NCI-H82 treated with DMSO at 0.1 percent for 48 hours (cell line): ENCODE results near the gene ZNF526.
"Not testable (repeated sequence)": the region's sequence is repeated elsewhere in the genome, so short reads cannot be mapped to it uniquely, and the experiment has no call there.

Source experiments
- DNase-seq: peaks from one replicate; lab custom pipeline; 2025; ENCODE audit not compliant: unreplicated experiment; lab: John Stamatoyannopoulos, UW

ZNF526 gene

DNA sequence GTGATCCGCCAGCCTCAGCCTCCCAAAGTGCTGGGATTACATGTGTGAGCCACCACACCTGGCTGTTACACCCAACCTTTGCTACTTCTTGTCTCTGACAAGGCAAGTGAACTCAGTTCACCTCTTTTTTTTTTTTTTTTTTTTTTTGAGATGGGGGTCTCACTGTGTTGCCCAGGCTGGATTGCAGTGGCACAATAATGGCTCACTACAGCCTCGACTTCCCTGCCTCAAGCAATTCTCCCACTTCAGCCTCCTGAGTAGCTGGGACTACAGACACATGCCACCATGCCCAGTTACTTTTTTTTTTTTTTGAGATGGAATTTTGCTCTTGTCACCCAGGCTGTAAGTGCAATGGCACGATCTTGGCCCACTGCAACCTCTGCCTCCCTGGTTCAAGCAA lies 37.7 kb downstream of the ZNF526 start:
- DNase-seq = not testable (repeated sequence)

DNA sequence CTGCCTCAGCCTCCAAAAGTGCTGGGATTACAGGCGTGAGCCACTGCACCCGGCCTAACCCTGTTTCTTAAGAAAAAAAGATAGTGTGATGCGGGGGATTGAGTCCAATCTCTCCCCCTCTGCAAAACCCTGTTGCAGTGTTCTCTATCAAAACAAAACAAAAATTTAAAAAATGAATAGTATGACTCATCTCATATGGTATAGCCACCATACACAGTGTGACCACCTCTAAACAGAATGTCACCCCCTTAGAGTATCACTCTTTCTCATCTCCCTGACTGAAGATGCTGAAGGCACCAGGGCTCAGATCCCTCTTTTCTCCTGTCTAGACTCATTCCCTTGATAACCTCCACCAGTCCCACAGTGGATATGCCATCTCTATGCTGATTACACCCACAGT lies 41.7 kb downstream of the ZNF526 start:
- no peak for DNase-seq

DNA sequence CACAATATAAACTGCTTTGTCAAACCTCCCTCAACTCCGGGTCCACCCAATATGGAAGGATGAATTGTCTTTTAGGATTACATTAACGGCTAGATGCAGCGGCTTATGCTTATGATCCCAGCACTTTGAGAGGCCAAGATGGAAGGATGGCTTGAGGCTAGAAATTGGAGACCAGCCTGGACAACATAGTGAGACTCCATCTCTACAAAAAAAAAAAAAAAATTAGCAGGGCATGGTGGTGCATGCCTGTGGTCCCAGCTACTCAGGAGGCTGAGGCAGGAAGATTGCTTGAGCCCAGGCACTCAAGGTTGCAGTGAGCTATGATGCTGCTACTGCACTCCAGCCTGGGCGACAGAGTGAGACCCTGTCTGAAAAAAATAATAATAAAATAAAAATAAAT lies 46.0 kb downstream of the ZNF526 start:
- DNase-seq = not testable (repeated sequence)

DNA sequence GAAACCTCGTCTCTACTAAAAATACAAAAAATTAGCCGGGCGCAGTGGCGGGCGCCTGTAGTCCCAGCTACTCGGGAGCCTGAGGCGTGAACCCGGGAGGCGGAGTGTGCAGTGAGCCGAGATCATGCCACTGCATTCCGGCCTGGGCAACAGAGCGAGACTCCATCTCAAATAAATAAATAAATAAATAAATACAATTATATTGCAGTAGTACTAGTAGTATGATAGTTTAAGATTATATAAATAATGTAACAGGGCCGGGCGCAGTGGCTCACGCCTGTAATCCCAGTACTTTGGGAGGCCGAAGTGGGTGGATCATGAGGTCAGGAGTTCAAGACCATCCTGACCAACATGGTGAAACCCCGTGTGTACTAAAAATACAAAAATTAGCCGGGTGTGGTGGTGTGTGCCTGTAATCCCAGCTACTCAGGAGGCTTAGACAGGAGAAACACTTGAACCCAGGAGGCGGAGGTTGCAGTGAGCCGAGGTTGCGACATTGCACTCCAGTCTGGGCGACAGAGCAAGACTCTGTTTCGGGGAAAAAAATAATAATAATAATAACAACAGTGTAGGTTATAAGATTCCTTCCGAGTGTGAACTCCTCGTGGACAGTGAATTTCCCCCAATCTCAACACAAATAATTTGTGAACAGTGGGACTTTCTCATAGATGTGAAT lies 47.0 kb downstream of the ZNF526 start:
- not testable (repeated sequence) for DNase-seq

DNA sequence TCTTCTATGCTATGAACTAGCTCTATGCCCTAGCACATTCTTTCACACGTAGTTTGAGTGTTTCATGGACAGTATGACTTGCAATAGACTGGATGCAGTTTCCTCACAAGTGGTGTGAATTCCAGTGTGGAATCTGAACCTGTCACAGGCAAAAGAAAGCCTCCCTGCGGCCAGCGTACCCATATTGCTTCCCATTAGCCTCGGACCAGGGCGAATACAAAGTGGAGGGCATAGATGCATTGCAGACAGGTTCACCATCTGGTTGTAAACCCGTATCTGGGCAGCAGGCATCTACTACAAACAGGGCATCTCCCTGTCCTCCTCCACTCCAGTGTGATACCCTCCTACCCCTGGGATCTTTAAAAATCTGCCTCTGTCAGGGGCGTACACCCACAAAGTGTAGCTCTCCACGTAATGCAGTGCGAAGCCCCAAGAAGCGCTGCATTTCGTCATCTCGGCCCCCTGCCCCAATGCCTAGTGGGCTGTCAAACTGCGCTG lies 47.6 kb downstream of the ZNF526 start:
- DNase-seq = no peak

DNA sequence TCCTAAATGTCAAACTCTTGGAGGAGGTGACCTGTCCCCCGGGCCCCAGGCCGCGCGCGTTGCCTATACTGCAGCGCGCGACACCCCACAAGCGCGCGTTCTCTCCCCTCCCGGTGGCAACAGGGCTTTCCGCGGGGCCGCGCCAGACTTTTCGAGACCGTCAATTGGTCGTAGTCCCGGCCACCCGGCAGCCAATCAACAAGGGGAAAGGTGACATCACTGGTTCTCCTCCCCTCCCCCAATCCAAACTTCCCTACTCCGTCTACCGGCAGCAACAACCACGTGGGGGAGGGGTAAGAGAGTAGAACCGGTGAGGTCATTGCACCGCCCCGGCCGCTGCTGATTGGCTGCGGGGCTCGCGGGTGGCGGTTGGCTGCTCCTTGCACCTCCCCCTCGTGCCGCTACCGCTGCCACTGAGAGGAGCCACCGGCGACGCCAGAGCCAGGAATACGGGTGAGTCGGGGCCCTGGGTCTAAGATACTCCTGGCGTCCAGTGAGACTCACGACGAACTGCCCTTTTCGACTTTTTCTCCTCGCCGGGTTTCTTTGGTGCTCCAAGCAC lies 48.1 kb downstream of the ZNF526 start:
- DNase-seq = peak; percentile 100

DNA sequence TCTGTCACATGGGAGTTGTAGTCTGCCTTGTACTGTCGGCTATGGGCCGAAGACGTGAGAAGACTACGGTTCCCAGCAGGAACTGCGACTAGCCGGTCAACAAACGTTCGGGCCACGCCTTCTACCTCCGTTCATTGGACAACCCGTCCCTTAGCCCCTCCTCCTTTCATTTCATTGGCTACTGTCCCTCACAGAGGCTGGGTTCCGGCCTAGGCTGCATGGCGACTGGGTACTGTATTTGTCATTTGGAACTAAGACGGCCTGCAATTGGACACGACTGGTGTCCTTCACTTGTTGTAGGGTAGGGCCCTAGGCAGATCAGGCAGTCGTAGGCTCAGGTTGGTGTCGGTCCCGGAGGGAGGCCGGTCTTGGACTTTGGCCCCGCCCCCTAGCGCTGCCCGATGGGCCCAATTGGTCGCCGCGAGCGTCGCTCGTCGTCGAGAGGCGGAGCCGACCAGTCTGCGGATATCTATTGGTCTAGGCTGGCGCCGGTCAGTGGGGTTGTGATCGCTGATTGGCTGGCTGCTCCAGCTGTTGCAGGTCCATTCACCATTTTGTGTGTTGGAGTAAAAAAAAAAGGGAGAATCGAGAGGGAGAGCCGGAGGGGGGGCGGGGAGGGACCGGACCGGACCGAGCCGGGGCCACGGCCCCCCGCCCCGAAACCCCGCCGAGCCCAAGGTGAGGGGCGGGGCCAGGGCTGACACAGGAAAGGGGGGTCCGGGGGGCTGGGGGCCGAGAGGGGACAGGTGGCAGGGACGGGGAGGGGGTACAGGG lies 48.8 kb downstream of the ZNF526 start, which contains the start of gene CIC:
TSS of gene CIC (plus strand) at position 549 of the 774 bp plus-strand sequence. CDS start 2,532 bp downstream, outside the sequence.
- DNase-seq = peak; percentile 100

DNA sequence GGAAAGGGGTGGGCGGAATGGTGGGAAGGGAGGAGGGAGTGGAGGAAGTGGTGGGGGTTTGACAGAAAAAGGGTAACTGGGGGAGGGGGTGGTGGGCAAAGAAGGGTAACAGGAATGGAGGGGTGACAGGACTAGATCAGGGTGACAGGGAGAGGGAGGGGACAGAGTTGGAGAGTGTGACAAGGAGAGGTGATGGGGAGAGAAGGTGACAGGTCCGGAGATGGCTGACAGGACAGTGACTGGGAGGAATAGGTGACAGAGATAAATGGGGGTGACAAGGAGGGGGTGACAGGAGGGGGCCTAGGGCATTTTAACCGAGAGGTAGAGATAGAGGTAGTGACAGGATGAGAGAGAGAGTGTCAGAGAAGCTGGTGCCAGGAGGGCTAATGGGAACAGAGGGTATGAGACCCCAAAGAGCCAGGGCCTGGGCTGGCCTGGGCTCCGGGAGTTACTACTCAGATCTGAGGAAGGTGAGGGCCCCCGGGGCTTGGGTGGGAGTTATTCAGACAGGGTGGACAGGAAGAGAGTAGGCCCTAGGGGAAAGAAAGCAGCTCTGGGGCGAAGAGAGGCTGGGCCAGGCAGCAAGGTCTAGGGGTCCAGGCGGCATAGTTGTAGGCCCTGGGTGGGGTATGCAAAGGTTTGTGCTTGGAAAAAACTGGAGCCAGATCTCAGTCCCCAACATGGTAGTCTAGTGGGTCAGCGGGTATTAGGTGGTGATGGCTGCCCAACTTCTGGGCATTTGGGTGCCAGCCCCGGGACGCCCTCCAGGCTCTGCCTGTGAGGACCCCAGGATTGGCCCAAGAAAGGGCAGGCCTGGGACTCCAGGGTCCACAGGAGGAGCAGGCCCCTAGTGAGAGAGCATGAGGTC lies 49.6 kb downstream of the ZNF526 start:
- no peak for DNase-seq

DNA sequence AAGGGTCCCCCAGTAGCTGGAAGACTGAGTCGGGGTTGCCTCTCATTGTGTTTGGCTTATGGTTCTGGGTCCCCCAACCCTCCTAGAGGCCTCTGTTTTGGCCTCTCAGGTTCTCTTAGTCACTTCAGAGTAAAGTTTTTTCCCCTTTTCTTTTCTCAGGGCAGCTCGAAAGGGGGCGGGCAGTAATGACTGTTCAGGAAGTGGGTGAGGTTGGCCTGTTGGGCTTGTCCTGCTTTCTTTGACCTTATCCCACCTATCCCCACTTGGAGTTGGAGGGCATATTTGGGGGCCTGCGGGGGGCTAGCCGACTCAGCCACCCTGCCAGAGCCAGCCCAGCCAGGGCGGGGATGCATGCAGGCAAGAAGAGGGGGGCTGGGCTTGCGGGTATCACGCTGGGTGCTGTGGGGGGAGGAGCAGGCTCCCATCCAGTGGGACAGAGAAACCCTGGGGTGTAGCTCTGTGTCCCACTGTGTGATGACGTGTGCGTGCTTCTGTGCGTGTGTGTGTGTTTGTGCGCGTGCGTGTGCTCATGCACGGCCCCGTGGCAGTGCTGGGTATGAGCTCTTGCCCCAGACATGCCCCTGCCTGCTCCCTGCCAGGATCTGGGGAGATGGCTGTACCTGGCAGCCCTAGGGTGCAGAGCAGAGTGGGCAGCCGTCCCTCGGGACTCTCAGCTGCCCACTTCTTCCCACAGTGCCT lies 50.4 kb downstream of the ZNF526 start:
- no peak for DNase-seq

DNA sequence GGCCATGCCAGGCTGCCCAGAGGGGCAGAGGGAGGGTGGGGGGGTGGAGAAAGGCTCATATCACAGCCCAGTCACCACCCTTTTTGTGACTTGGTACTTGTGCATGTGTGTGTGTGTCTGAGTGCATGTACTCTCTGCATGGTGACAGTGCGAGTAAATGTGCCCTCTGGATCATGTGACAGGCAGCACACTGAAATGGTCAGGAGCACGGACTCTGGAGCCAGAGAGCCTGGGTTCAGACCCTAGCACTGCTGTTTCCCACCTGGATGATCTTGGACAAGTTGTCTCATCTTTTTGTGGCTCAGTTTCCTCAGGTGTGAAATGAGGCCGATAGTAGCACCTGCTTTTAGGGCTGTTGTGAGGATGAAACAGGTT lies 50.9 kb downstream of the ZNF526 start:
- DNase-seq = no peak

DNA sequence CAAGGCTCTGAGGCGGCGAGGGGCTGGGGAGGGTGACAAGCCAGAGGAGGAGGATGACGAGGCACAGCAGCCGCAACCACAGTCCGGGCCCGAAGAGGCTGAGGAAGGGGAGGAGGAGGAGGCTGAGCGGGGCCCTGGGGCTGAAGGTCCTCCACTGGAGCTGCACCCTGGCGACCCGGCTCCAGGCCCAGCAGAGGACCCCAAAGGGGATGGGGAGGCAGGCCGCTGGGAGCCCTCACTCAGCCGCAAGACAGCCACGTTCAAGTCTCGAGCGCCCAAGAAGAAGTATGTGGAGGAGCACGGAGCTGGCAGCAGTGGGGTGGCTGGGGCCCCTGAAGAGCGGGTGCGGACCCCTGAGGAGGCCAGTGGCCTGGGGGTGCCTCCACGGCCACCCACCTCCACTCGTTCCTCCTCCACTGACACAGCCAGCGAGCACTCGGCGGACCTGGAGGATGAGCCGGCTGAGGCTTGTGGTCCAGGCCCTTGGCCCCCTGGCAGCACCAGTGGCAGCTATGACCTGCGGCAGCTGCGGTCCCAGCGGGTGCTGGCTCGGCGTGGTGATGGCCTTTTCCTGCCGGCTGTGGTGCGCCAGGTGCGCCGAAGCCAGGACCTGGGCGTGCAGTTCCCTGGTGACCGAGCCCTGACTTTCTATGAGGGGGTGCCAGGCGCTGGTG lies 51.9 kb downstream of the ZNF526 start:
- DNase-seq = no peak

DNA sequence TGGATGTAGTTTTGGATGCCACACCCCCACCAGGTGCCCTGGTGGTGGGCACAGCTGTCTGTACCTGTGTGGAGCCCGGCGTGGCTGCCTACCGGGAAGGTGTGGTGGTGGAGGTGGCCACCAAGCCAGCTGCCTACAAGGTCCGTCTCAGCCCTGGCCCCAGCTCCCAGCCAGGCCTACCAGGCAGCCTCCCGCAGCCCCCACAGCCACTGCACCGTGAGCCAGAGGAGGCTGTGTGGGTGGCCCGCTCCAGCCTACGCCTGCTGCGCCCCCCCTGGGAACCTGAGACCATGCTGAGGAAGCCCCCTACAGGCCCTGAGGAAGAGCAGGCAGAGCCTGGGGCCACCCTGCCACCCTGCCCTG lies 52.4 kb downstream of the ZNF526 start:
- DNase-seq = no peak

DNA sequence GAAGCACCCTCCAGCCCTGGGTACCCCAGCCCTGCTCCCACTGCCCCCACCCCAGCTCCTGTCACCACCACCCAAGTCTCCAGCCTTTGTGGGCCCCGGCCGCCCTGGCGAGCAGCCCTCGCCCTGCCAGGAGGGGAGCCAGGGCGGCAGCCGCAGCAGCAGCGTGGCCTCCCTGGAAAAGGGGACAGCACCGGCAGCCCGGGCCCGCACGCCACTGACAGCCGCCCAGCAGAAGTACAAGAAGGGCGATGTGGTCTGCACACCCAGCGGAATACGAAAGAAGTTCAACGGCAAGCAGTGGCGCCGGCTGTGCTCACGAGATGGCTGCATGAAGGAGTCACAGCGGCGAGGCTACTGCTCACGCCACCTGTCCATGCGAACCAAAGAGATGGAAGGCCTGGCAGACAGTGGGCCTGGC lies 52.9 kb downstream of the ZNF526 start:
- no peak for DNase-seq

DNA sequence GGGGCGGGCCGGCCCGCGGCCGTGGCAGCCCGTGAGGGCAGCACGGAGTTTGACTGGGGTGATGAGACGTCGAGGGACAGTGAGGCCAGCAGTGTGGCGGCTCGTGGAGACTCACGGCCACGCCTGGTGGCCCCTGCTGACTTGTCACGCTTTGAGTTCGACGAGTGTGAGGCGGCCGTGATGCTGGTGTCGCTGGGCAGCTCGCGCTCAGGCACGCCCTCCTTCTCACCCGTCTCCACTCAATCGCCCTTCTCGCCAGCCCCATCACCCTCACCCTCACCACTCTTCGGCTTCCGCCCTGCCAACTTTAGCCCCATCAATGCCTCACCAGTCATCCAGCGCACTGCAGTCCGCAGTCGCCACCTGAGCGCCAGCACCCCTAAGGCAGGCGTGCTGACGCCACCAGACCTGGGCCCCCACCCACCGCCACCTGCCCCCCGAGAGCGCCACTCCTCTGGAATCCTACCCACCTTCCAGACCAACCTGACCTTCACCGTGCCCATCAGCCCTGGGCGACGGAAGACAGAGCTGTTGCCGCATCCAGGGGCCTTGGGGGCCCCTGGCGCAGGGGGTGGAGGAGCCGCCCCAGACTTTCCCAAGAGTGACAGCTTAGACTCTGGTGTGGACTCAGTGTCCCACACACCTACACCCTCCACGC lies 53.4 kb downstream of the ZNF526 start:
- no peak for DNase-seq

DNA sequence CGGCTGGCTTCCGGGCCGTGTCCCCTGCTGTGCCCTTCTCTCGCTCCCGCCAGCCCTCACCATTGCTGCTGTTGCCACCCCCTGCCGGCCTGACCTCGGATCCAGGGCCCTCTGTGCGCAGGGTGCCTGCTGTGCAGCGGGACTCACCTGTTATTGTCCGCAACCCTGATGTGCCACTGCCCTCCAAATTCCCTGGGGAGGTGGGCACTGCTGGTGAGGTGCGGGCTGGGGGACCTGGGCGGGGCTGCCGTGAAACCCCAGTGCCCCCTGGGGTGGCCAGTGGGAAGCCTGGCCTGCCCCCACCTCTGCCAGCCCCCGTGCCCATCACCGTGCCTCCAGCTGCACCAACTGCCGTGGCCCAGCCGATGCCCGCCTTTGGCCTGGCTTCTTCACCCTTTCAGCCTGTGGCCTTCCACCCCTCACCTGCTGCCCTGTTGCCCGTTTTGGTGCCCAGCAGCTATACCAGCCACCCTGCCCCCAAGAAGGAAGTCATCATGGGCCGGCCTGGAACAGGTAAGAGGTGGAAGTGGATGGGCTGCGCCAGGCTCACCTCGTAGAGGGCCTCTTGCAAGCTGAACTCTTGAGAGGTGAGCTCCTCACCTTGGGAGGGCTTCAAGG lies 54.1 kb downstream of the ZNF526 start:
- DNase-seq = no peak

DNA sequence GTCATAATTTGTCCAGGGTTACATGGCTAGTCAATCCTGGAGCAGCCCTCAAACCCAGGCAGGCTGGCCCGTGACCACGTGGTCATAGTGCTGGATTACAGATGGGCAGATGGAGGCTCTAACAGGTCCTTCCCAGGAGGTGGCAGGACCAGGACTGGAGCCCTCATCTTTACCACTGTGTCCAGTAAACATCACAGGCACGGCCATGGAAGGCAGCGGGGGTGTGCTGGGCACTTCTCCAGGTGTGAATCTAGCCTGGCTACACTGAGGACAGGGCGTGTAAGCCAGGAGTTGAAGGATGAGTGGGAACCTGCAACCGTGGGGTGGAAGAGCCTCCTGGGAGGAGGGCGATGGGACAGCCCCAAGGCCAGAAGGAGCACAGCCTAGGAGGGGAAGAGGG lies 55.0 kb downstream of the ZNF526 start:
- peak; percentile 13 for DNase-seq

DNA sequence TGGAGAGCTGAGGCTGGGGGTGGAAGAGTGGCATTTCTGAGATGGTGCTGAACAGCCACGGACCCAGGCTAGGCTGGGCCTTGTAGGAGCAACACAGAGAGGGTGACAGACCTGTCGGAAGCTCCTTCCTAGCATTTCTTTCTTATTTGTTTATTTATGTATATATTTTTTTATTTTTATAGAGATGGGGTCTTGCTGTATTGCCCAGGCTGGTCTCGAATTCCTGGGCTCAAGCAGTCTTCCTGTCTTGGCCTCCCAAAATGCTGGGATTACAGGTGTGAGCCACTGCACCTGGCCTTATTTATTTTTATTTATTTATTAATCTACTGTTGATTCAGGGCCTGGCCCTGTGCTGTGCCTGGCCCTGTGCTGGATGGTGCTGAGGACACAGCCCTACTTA lies 55.4 kb downstream of the ZNF526 start:
- no peak for DNase-seq

DNA sequence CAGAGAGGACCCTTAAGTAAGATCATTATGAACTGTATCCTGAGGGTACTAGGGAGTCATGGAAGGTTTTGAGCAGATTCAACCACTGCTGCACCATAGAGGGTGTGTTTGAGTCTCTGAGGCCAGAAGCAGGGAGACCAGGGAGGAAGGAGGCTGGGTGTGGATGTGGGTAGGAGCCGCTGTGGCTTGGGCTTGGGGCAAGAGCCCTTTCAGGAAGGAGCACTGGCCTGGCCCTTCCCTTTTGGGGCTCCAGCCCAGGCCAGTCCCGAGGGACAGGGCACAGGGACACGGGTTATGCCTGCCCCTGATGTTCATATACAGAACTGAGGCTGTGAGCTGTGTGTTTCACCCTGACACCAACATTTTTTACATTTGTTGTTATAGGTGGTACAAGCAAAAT lies 56.2 kb downstream of the ZNF526 start:
- no peak for DNase-seq

DNA sequence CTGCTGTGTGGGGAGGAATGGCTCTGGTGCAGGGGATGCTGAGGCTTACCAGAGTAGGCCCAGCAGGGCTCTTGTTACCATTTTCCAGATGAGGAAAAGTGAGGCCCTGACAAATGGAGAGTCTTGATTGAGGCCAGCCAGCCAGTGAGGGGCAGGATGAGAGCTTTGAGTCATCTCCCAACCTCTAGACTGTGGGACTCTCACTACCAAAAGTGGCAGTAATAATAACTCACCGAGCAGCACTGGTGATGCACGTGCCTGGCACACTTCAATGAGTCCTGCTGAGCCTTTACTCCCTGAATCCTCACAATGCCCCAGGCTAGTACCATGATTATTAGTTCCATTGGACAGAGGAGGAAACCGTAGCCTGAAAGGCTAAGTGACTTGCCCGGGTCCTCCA lies 56.7 kb downstream of the ZNF526 start:
- DNase-seq = no peak
